H1 (cell line): ENCODE measurements around the gene WNT9A.

ENCODE experiments used
- ASH2L ChIP-seq: fragments of 200-600, 300-600 bp; sonication (generic); IDR thresholded peaks from one replicate; pipeline ENCODE4 v1.7.1; 2017; ENCODE audit warnings: low read length
- BACH1 ChIP-seq: IDR thresholded peaks from 2 replicates; pipeline ENCODE4 v1.6.1; 2012; ENCODE audit warnings: low read length, improper control_type of control experiment
- BCL11A ChIP-seq, 2 experiments: IDR thresholded peaks; one replicate each; pipeline ENCODE4 v1.6.1; 2011; ENCODE audit warnings: low read depth in 2 of 2, low read length in 2 of 2, mild to moderate bottlenecking in 2 of 2
- CTCF ChIP-seq, 3 experiments: IDR thresholded peaks; 1 replicate in 2 of 3; 2 replicates in 1 of 3; pipeline versions ENCODE4 v1.5.1 to v1.6.1; 2011; ENCODE audit warnings: low read length in 3 of 3, mild to moderate bottlenecking in 3 of 3, inconsistent platforms in 2 of 3, low read depth in 1 of 3, moderate library complexity in 1 of 3; ENCODE audit not compliant: insufficient read depth in 1 of 3; ENCODE audit errors: control extremely low read depth in 1 of 3
- EP300 ChIP-seq, 2 experiments: IDR thresholded peaks; 1 replicate in 1 of 2; 2 replicates in 1 of 2; pipeline ENCODE4 v1.6.1; 2011 to 2012; ENCODE audit warnings: low read depth in 2 of 2, low read length in 2 of 2, mild to moderate bottlenecking in 2 of 2, borderline replicate concordance in 1 of 2, inconsistent platforms in 1 of 2, moderate library complexity in 1 of 2
- EZH2 ChIP-seq: fragments of 200-600 bp; sonication (generic); IDR thresholded peaks from 2 replicates; pipeline ENCODE4 v1.7.1; 2012; ENCODE audit warnings: low read depth, mild to moderate bottlenecking, moderate library complexity, low read length, inconsistent platforms; ENCODE audit not compliant: severe bottlenecking
- JUN ChIP-seq: IDR thresholded peaks from 2 replicates; pipeline ENCODE4 v1.6.1; 2011; ENCODE audit warnings: low read depth, mild to moderate bottlenecking, improper control_type of control experiment, low read length
- KDM5A ChIP-seq: fragments of 200-600 bp; IDR thresholded peaks from 2 replicates; pipeline ENCODE4 v1.7.1; 2012; ENCODE audit warnings: mild to moderate bottlenecking, low read length, inconsistent platforms, mixed read lengths
- MAFK ChIP-seq: IDR thresholded peaks from 2 replicates; pipeline ENCODE4 v1.6.1; 2012; ENCODE audit warnings: low read depth, mild to moderate bottlenecking, improper control_type of control experiment, low read length
- MAX ChIP-seq: IDR thresholded peaks from 2 replicates; pipeline ENCODE4 v1.6.1; 2012; ENCODE audit warnings: inconsistent platforms
- POLR2A ChIP-seq, 2 experiments: IDR thresholded peaks; 1 replicate in 1 of 2; 2 replicates in 1 of 2; pipeline ENCODE4 v1.6.1; 2011; ENCODE audit warnings: low read depth in 2 of 2, low read length in 2 of 2, mild to moderate bottlenecking in 2 of 2; ENCODE audit errors: control extremely low read depth in 1 of 2
- SP1 ChIP-seq: IDR thresholded peaks from 2 replicates; pipeline ENCODE4 v1.6.1; 2011; ENCODE audit warnings: low read depth, low read length

- TF ChIP-seq CTCF (IDR thresholded peaks at IDR 0.05; ENCODE audit: control extremely low read depth in 1 of 3, insufficient read depth in 1 of 3, low read depth in 1 of 3, low read length in 3 of 3): no peak
- no peak for TF ChIP-seq MAFK
- TF ChIP-seq EP300 (IDR thresholded peaks at IDR 0.05; ENCODE audit: borderline replicate concordance in 1 of 2, low read depth in 2 of 2, low read length in 2 of 2): no peak
- TF ChIP-seq SP1: no peak
- TF ChIP-seq POLR2A (IDR thresholded peaks at IDR 0.05; ENCODE audit: control extremely low read depth in 1 of 2, low read depth in 2 of 2, low read length in 2 of 2): no peak
- TF ChIP-seq EZH2: no peak
- TF ChIP-seq JUN: no peak
- TF ChIP-seq BCL11A (IDR thresholded peaks at IDR 0.05; ENCODE audit: low read depth in 2 of 2, low read length in 2 of 2): no peak
- TF ChIP-seq BACH1: no peak
- TF ChIP-seq ASH2L: no peak
- no peak for TF ChIP-seq KDM5A
- no peak for TF ChIP-seq MAX
Observed at GRCh38 chr1:227944090-227944930, 3.4 kb downstream of the WNT9A start.
